ENCODE measurements around the gene ATN1.

The ATN1 gene

DNA sequence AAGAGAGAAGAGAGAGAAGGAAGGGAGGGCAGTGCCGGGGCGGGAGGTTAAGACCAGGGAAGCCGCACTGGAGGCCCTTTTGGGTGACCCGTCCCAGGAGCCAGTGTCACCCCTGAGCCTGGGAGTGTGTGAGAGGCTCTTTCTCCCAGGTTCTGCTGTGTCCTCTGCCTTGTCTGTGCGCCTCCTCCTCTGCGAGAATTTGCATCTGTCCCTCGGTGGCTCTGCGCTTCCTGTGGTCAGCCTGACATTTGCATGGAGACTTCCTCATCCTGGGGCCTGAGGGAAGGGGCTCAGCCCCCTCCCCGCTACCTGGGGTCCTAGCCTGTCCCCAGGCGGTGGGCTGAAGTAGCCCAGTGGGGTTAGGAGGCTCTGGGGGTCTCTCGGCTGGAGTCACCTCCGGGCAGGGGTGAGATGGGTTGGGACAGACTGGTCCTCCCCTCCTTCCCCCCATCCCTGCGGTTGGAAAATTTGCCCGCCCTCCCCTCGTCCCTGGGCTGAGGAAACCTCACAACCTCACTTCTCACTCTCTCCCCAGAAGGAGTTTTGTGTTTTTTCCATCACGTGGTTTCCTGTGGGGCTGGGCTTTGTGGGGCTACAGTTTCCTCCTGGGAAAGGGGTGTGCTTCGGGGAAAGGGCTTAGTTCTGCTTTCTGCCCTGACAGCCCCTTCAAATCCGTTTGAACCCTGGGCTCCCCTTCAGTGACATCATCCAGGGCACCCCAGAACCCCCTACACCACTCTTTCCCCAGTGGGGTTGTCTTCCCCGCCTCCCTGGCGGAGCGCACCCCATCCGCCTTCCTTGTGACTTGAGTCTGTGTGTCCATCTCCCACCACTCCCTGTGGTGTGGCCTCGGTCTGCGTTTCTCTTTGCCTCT, 25.9 kb downstream of the ATN1 start:
- DNase-seq (ENCODE audit: low spot score in 2 of 2) (peak; percentile 62 to 90), ATAC-seq (peak; percentile 48)
- peak overlapping the region; percentile 99 for H3K27ac Mint-ChIP-seq
- H3K9me3 Mint-ChIP-seq, result no peaks in the 10 kb centered on the region
- H3K4me1 Mint-ChIP-seq, result peaks cover 81% of the 10 kb centered on the region
- peaks cover 82% of the 10 kb centered on the region for H3K36me3 Mint-ChIP-seq
- peak overlapping the region; percentile 80 for H3K4me3 Mint-ChIP-seq

GRCh38 chr12:6954316-6955107, 26.8 kb downstream of the ATN1 start:
- no peak for DNase-seq (ENCODE audit: low spot score in 2 of 2)
- ATAC-seq, result no peak
- H3K9me3 Mint-ChIP-seq, result no peaks in the 10 kb centered on the region
- peaks cover 81% of the 10 kb centered on the region for H3K4me1 Mint-ChIP-seq
- peaks cover 85% of the 10 kb centered on the region for H3K36me3 Mint-ChIP-seq
- H3K4me3 Mint-ChIP-seq, result peak overlapping the region; percentile 80
- peak overlapping the region; percentile 99 for H3K27ac Mint-ChIP-seq

DNA sequence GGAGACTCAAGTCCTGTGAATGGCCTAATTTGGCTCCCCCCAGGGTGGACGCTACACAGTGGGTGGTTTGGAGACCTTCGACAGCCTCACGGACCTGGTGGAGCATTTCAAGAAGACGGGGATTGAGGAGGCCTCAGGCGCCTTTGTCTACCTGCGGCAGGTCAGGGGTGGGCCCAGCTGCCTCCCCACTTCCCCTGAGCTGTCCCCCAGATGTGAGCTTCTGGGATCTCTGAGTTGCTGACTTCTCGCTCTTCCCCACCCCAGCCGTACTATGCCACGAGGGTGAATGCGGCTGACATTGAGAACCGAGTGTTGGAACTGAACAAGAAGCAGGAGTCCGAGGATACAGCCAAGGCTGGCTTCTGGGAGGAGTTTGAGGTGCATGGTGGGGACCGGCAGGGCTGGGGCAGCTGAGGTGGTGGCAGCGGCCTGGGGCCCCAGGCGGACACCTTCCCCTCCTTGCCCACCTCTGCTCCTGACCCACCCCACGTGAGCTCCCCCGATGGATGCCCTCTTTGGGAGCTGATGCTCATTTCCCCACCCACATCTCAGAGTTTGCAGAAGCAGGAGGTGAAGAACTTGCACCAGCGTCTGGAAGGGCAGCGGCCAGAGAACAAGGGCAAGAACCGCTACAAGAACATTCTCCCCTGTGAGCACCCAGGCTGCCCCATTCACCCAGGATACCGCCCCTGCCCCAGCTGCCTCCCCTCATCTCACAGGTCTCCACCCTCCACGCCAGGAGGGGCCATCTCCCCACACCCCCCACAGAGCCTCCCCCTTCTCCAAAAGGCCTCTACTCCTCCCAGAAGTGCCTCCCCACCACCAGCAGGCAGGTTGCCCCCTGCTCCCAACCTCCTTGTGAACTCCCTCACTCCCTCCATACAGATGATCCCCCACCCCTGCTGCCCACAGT, 27.6 kb downstream of the ATN1 start:
- DNase-seq (ENCODE audit: low spot score in 2 of 2) (no peak), ATAC-seq (no peak)
- Mint-ChIP-seq H3K27ac (peak overlapping the region; percentile 99), H3K9me3 (no peaks in the 10 kb centered on the region), H3K4me1 (peaks cover 80% of the 10 kb centered on the region), H3K36me3 (peaks cover 89% of the 10 kb centered on the region), H3K4me3 (peak overlapping the region; percentile 80)

DNA sequence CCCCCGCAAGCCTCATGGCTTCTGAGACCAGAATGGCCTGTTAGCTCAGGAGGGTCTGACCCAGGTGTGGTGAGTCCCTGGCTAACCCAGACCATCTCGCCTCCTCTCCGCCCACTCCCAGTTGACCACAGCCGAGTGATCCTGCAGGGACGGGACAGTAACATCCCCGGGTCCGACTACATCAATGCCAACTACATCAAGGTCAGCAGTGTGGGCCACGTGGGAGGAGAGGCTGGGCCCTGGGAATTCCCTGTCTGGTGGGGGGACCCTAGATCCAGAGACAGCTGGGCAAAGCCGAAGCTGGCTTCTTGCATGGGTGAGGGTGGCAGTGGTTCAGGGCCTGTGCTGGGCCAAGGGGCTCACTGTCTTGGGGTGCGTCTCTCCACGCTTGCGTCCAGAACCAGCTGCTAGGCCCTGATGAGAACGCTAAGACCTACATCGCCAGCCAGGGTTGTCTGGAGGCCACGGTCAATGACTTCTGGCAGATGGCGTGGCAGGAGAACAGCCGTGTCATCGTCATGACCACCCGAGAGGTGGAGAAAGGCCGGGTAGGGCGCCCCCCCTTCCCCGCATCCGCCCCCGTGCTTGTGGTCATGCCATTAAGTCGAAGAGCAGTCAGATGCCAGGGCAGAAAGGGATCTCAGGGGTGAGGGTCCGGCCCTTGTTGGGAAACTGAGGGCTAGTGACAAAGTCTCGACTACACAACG, 28.4 kb downstream of the ATN1 start:
- H3K4me3 Mint-ChIP-seq, result peak overlapping the region; percentile 80
- peak overlapping the region; percentile 99 for H3K27ac Mint-ChIP-seq
- peak in 1 of 2 donors; percentile 69 for DNase-seq (ENCODE audit: low spot score in 2 of 2)
- peaks cover 97% of the 10 kb centered on the region for H3K36me3 Mint-ChIP-seq
- H3K9me3 Mint-ChIP-seq, result no peaks in the 10 kb centered on the region
- ATAC-seq, result no peak
- H3K4me1 Mint-ChIP-seq, result peaks cover 82% of the 10 kb centered on the region

- no peaks in the 10 kb centered on the region for H3K9me3 Mint-ChIP-seq
- peak overlapping the region; percentile 99 for H3K27ac Mint-ChIP-seq
- H3K4me1 Mint-ChIP-seq, result peaks cover 92% of the 10 kb centered on the region
- DNase-seq (ENCODE audit: low spot score in 2 of 2) (no peak), ATAC-seq (no peak)
- H3K4me3 Mint-ChIP-seq, result peak overlapping the region; percentile 80
- H3K36me3 Mint-ChIP-seq, result peaks cover 100% of the 10 kb centered on the region
Measured at GRCh38 chr12:6957151-6957701, 29.5 kb downstream of the ATN1 start.

- peaks cover 98% of the 10 kb centered on the region for H3K4me1 Mint-ChIP-seq
- no peak for ATAC-seq
- peaks cover 100% of the 10 kb centered on the region for H3K36me3 Mint-ChIP-seq
- peak overlapping the region; percentile 99 for H3K27ac Mint-ChIP-seq
- no peaks in the 10 kb centered on the region for H3K9me3 Mint-ChIP-seq
- peak overlapping the region; percentile 80 for H3K4me3 Mint-ChIP-seq
- no peak for DNase-seq (ENCODE audit: low spot score in 2 of 2)
Measured at GRCh38 chr12:6957741-6958608, 30.2 kb downstream of the ATN1 start.

- Mint-ChIP-seq H3K4me1 (peaks cover 93% of the 10 kb centered on the region), H3K9me3 (no peaks in the 10 kb centered on the region), H3K4me3 (peak overlapping the region; percentile 80), H3K36me3 (peaks cover 97% of the 10 kb centered on the region), H3K27ac (peak overlapping the region; percentile 99)
- ATAC-seq, result no peak
- no peak for DNase-seq (ENCODE audit: low spot score in 2 of 2)
Measured at GRCh38 chr12:6958609-6959057, 30.9 kb downstream of the ATN1 start.

- Mint-ChIP-seq H3K9me3 (no peaks in the 10 kb centered on the region), H3K27ac (peak overlapping the region; percentile 99), H3K4me1 (peaks cover 87% of the 10 kb centered on the region), H3K36me3 (peaks cover 91% of the 10 kb centered on the region), H3K4me3 (peak overlapping the region; percentile 80)
- peak; percentile 53 to 85 for DNase-seq (ENCODE audit: low spot score in 2 of 2)
- ATAC-seq, result peak; percentile 62
Measured at GRCh38 chr12:6959058-6959804, 31.5 kb downstream of the ATN1 start.

DNA sequence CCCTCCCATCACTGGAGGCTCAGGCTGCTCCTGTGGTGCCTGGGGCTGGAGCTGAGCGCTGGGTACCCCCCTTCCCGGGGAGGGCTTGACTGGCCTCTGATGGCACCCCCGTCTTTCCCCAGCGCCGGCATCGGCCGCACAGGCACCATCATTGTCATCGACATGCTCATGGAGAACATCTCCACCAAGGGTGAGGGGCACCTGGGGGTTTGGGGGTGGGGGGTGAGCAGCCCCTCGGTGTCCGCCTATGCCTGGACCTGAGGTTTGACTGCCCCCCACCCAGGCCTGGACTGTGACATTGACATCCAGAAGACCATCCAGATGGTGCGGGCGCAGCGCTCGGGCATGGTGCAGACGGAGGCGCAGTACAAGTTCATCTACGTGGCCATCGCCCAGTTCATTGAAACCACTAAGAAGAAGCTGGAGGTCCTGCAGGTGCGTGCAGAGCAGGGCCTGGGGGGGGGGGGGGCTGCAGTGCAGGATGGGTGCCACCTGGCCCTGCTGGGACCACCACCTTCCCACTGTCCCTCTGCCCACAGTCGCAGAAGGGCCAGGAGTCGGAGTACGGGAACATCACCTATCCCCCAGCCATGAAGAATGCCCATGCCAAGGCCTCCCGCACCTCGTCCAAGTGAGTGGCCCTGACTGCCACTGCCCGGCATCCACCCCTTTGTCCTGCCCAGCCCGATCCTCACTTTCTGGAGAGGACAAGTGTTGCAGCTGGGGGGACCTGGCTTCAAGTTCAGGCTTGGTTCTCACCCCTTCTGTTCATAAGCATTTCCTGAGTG, 32.2 kb downstream of the ATN1 start:
- H3K9me3 Mint-ChIP-seq, result no peaks in the 10 kb centered on the region
- peaks cover 90% of the 10 kb centered on the region for H3K36me3 Mint-ChIP-seq
- peak overlapping the region; percentile 99 for H3K27ac Mint-ChIP-seq
- H3K4me3 Mint-ChIP-seq, result peak overlapping the region; percentile 80
- ATAC-seq (no peak), DNase-seq (ENCODE audit: low spot score in 2 of 2) (no peak)
- H3K4me1 Mint-ChIP-seq, result peaks cover 87% of the 10 kb centered on the region

DNA sequence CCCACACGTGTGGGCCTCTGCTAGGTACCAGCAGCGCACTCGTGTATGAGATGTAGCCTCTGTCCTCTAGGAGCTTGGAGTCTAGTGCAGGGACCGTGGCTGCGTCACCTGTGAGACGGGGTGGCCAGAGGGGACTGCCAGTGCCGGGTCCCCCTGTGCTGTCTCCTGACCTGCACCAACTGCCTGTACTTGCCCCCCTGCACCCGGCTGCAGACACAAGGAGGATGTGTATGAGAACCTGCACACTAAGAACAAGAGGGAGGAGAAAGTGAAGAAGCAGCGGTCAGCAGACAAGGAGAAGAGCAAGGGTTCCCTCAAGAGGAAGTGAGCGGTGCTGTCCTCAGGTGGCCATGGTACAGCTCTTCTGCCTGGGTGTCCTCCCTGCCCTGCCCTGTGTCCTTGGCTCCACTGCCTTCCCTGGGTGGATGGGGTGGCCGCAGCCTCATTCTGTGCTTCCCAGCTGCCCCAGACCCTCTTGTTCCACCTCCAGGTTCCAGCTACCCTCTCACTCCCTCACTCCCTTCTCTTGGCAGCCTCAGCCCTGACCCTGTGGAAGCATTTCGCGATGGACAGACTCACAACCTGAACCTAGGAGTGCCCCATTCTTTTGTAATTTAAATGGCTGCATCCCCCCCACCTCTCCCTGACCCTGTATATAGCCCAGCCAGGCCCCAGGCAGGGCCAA, 33.0 kb downstream of the ATN1 start:
- Mint-ChIP-seq H3K27ac (peak overlapping the region; percentile 95), H3K4me3 (peak overlapping the region; percentile 80), H3K9me3 (no peaks in the 10 kb centered on the region), H3K4me1 (peaks cover 86% of the 10 kb centered on the region), H3K36me3 (peaks cover 90% of the 10 kb centered on the region)
- ATAC-seq (peak; percentile 61), DNase-seq (ENCODE audit: low spot score in 2 of 2) (peak; percentile 39 to 82)

DNA sequence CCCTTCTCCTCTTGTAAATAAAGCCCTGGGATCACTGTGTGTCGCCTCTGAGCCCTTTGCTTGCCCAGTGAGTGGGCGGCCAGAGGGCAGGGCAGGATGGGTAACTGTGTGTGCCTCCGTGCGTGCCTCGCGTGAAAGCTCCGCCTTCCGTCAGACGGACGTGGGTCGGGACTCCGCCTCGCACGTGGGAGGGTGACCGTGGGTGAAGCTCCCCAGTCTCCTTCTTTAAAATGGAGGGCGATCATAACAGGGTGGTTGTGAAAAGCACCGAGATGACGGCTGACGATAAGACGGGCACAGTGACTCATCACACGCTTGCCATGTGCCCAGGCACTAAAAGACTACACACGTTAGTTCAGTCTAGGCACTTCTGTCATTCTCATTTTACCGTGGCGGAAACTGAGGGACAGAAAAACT, 33.5 kb downstream of the ATN1 start:
- peak; percentile 83 to 95 for DNase-seq (ENCODE audit: low spot score in 2 of 2)
- peaks cover 81% of the 10 kb centered on the region for H3K4me1 Mint-ChIP-seq
- ATAC-seq, result peak; percentile 83
- H3K4me3 Mint-ChIP-seq, result peak overlapping the region; percentile 80
- H3K27ac Mint-ChIP-seq, result peak overlapping the region; percentile 95
- H3K9me3 Mint-ChIP-seq, result no peaks in the 10 kb centered on the region
- H3K36me3 Mint-ChIP-seq, result peaks cover 90% of the 10 kb centered on the region
